HG03175 (cell line): Measurements from ENCODE around the gene PRUNE2.

Experiments
- ATAC-seq: cut with Tn5 transposase; IDR thresholded peaks from one replicate; pipeline ENCODE4 v1.9.1; 2021; ENCODE audit warnings: mild to moderate bottlenecking, moderate library complexity; ENCODE audit not compliant: unreplicated experiment

Gene PRUNE2

GRCh38 chr9:76634356-76635054 lies 271.4 kb downstream of the PRUNE2 start:
- ATAC-seq = no peak

- no peak for ATAC-seq
Observed at GRCh38 chr9:76630916-76631315, 275.0 kb downstream of the PRUNE2 start.

- ATAC-seq = no peak
Observed at GRCh38 chr9:76629205-76629990, 276.5 kb downstream of the PRUNE2 start.

GRCh38 chr9:76628155-76628554 lies 277.8 kb downstream of the PRUNE2 start:
- no peak for ATAC-seq

GRCh38 chr9:76626980-76627379 lies 278.9 kb downstream of the PRUNE2 start:
- no peak for ATAC-seq

GRCh38 chr9:76626141-76626540 lies 279.8 kb downstream of the PRUNE2 start:
- ATAC-seq = no peak

- ATAC-seq = peak; percentile 87
Observed at GRCh38 chr9:76624391-76625048, 281.4 kb downstream of the PRUNE2 start.

- ATAC-seq = no peak
Observed at GRCh38 chr9:76620996-76621395, 284.9 kb downstream of the PRUNE2 start.

- no peak for ATAC-seq
Observed at GRCh38 chr9:76620581-76620980, 285.3 kb downstream of the PRUNE2 start.

GRCh38 chr9:76619640-76620039 lies 286.3 kb downstream of the PRUNE2 start:
- no peak for ATAC-seq

GRCh38 chr9:76619197-76619596 lies 286.7 kb downstream of the PRUNE2 start:
- no peak for ATAC-seq

- ATAC-seq = no peak
Observed at GRCh38 chr9:76618762-76619161, 287.2 kb downstream of the PRUNE2 start.

GRCh38 chr9:76617497-76618175 lies 288.3 kb downstream of the PRUNE2 start:
- ATAC-seq = no peak

GRCh38 chr9:76616780-76617179 lies 289.1 kb downstream of the PRUNE2 start:
- ATAC-seq = no peak

GRCh38 chr9:76615177-76615603 lies 290.7 kb downstream of the PRUNE2 start:
- ATAC-seq = no peak

- no peak for ATAC-seq
Observed at GRCh38 chr9:76613974-76614373, 291.9 kb downstream of the PRUNE2 start.

- ATAC-seq = no peak
Observed at GRCh38 chr9:76613150-76613781, 292.6 kb downstream of the PRUNE2 start.

- no peak for ATAC-seq
Observed at GRCh38 chr9:76610011-76610352, 295.9 kb downstream of the PRUNE2 start.

GRCh38 chr9:76609285-76610010 lies 296.5 kb downstream of the PRUNE2 start:
- ATAC-seq = no peak

GRCh38 chr9:76608575-76609273 lies 297.2 kb downstream of the PRUNE2 start:
- ATAC-seq = no peak
